Vagina (tissue), 2 donors: ENCODE data around the gene ELL2.

Experiments used
- POLR2A ChIP-seq, 2 donors: fragments of 450-650 bp; IDR thresholded peaks; one replicate each; pipeline ENCODE4 v1.6.1; 2017; ENCODE audit warnings: antibody characterized with exemption in 2 of 2, mild to moderate bottlenecking in 2 of 2, moderate library complexity in 2 of 2
- POLR2AphosphoS5 ChIP-seq, 2 donors: sonication (generic); formaldehyde crosslinking; IDR thresholded peaks; one replicate each; pipeline ENCODE4 v1.9.0; 2017; ENCODE audit warnings: antibody characterized with exemption in 2 of 2, mild to moderate bottlenecking in 2 of 2, low read depth in 1 of 2; ENCODE audit not compliant: insufficient read depth in 1 of 2
- TF ChIP-seq, protein P1 (sequence below), 3 experiments: fragments of 450-650 bp in 2 of 3; fragments of 200-600 bp in 1 of 3; sonication (generic) in 1 of 3; IDR thresholded peaks; one replicate each; pipeline ENCODE4 v1.5.1; 2017 to 2019; ENCODE audit warnings: antibody characterized with exemption in 3 of 3, mild to moderate bottlenecking in 2 of 3, moderate library complexity in 2 of 3

DNA sequence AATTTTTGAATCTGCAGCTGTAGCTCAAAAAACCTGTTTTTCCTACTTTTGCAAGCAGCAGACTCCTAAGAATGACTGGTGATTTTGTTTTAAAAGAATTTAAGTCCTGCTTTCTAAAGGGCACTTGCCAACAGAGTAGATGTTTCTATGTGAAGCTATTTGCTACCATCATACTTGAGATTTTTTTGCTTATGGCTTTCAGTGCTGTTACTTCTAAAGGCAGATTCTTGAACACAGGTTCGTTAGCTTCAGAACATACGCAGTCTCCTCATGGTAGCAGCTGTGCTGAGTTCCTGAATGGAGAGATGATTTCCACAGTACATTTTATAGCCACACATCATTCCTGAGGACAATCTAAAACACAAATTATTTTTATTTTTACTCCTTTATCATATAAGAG, 24.4 kb upstream of the ELL2 start:
- TF ChIP-seq, protein P1, sequence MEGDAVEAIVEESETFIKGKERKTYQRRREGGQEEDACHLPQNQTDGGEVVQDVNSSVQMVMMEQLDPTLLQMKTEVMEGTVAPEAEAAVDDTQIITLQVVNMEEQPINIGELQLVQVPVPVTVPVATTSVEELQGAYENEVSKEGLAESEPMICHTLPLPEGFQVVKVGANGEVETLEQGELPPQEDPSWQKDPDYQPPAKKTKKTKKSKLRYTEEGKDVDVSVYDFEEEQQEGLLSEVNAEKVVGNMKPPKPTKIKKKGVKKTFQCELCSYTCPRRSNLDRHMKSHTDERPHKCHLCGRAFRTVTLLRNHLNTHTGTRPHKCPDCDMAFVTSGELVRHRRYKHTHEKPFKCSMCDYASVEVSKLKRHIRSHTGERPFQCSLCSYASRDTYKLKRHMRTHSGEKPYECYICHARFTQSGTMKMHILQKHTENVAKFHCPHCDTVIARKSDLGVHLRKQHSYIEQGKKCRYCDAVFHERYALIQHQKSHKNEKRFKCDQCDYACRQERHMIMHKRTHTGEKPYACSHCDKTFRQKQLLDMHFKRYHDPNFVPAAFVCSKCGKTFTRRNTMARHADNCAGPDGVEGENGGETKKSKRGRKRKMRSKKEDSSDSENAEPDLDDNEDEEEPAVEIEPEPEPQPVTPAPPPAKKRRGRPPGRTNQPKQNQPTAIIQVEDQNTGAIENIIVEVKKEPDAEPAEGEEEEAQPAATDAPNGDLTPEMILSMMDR (IDR thresholded peaks at IDR 0.05): no peak
- TF ChIP-seq POLR2A (IDR thresholded peaks at IDR 0.05) (no peak), POLR2AphosphoS5 (IDR thresholded peaks at IDR 0.05; ENCODE audit: insufficient read depth in 1 of 2, low read depth in 1 of 2) (no peak)
